Measurements from ENCODE around the gene C22orf23. TPM values are rescaled to one million over a fixed set of nuclear protein-coding genes. Genes with fewer than 3 reads are reported as not detected.

The C22orf23 gene
- total and polyA plus RNA-seq, 9 of the 15 experiments (the other 6 are each of a cell fraction or from before 2014, with no cell fraction given), result 0.25 to 1.0 (median 0.53) TPM

GRCh38 chr22:37923927-37924326 is 29.5 kb downstream of the C22orf23 start:
- POLR2A ChIA-PET, result no interaction called here
- peak overlapping the region in 1 of 2 experiments; percentile 17; a peak in 2 of 4 replicates for H3K9ac ChIP-seq (ENCODE audit: insufficient read depth in 1 of 2, low read depth in 2 of 2, low read length in 2 of 2)
- ATAC-seq, result no peak
- H3K36me3 ChIP-seq (ENCODE audit: control insufficient read depth, insufficient read depth, low read length), result peaks cover 22% of the 10 kb centered on the region; the same call in 2 of the 3 replicates
- no peaks in the 10 kb centered on the region for H3K9me1 ChIP-seq (ENCODE audit: control insufficient read depth, insufficient read depth, low read length)
- CTCF ChIA-PET (ENCODE audit: low intra/inter-chr PET ratio), result no interaction called here
- in situ Hi-C loops (cut with MboI), result no loop called here
- no peak overlapping the region for H3K27ac ChIP-seq (ENCODE audit: extremely low read depth, low read depth, low read length)
- no peak overlapping the region for H2AFZ ChIP-seq (ENCODE audit: low read depth, low read length)
- DNase-seq (ENCODE audit: extremely low read depth in 1 of 4, low spot score in 3 of 4), result no peak
- TF ChIP-seq E2F3 (CRISPR knock-in tag; IDR thresholded peaks at IDR 0.05), result no peak
- TF ChIP-seq DMBX1 (CRISPR knock-in tag; IDR thresholded peaks at IDR 0.05; ENCODE audit: borderline replicate concordance), result no peak
- no peak for TF ChIP-seq PBX2 (CRISPR knock-in tag; IDR thresholded peaks at IDR 0.05; ENCODE audit: low read depth)
- no peak for TF ChIP-seq PBX2 (tag; conservative IDR thresholded peaks at IDR 0.05; ENCODE audit: low read depth)
- TF ChIP-seq BRD4 (IDR thresholded peaks at IDR 0.05), result no peak
- no peak for TF ChIP-seq MTF1 (CRISPR knock-in tag; IDR thresholded peaks at IDR 0.05; ENCODE audit: borderline replicate concordance)
- no peak for TF ChIP-seq SAP30 (IDR thresholded peaks at IDR 0.05; ENCODE audit: borderline replicate concordance, insufficient read depth, low read depth, low read length, poor library complexity, severe bottlenecking)
- no peak for TF ChIP-seq HMGXB4 (CRISPR knock-in tag; IDR thresholded peaks at IDR 0.05)
- no peak for TF ChIP-seq CEBPB (tag; IDR thresholded peaks at IDR 0.05)
- TF ChIP-seq HIVEP1 (CRISPR knock-in tag; IDR thresholded peaks at IDR 0.05), result no peak
- no peak for TF ChIP-seq PHF21A (IDR thresholded peaks at IDR 0.05; ENCODE audit: borderline replicate concordance, low read depth)
- TF ChIP-seq ZBTB49 (CRISPR knock-in tag; IDR thresholded peaks at IDR 0.05; ENCODE audit: borderline replicate concordance), result no peak
- H3K27me3 ChIP-seq (ENCODE audit: control insufficient read depth in 2 of 2, insufficient read depth in 2 of 2, low read length in 2 of 2), result no peaks in the 10 kb centered on the region
- no peaks in the 10 kb centered on the region for H4K20me1 ChIP-seq (replicated peaks; ENCODE audit: control insufficient read depth, insufficient read depth, low read length)
- H3K4me2 ChIP-seq (ENCODE audit: insufficient read depth, low read length), result no peak overlapping the region
- H3K4me1 ChIP-seq (replicated peaks in 1 of 2; ENCODE audit: control insufficient read depth in 2 of 2, insufficient read depth in 2 of 2, low read length in 2 of 2), result peaks cover 0 to 10% of the 10 kb centered on the region in 2 experiments; a peak in 1 of 5 replicates
- no peak overlapping the region for H3K4me3 ChIP-seq
- H3K79me2 ChIP-seq (ENCODE audit: control insufficient read depth, insufficient read depth, low read length), result no peaks in the 10 kb centered on the region
- intact Hi-C loops (cut with micrococcal nuclease), result no loop called here
- no peak for FAIRE-seq
- 62% methylated on average over 4 of the region's 4 CpGs for WGBS (ENCODE audit: insufficient coverage, low coverage, missing lambda C conversion rate)
- no TSS peak for BruUV-seq (replicated peaks)
- no peaks in the 10 kb centered on the region for H3K9me3 ChIP-seq (replicated peaks; ENCODE audit: control insufficient read depth, insufficient read depth, low read depth, low read length)

All from K562 (cell line).